ENCODE results near the gene USP38. TPM values are rescaled to one million over a fixed set of nuclear protein-coding genes. Genes with fewer than 3 reads are reported as not detected.
"Not testable (repeated sequence)": the region's sequence is repeated elsewhere in the genome, so short reads cannot be mapped to it uniquely, and the experiment has no call there.

Gene USP38
- total and polyA plus RNA-seq, 2 donors (not counting 3 experiments of a cell fraction or from before 2014, with no cell fraction given), result 7.5 to 17.0 TPM

DNA sequence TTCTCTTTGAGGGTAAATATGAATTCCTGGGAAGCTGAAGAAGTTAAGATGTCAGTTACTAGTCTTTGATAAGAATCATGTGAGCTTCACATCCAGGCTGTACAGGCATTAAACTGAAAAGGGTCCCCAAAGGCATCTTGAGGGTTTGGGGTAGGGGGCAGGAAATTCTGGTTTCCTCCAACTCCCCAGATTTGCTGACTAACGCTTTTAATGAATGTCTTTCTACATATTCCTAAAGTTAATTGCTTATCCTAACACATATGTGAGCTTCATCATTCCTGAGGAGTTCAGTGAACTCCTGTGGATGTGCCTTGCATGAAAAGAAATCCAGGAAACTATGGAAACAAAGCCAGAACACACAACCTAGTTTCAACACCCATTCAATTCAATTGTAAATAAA lies 78.1 kb downstream of the USP38 start:
- no peak overlapping the region for H2AFZ ChIP-seq (ENCODE audit: low read depth, low read length)
- H3K27ac ChIP-seq (ENCODE audit: insufficient read depth, low read depth, low read length), result no peak overlapping the region
- dilution Hi-C loops (cut with MboI; ENCODE audit: extremely low pct_ligation_motif_present, low sequenced_read_pairs) (no loop called here), intact Hi-C loops (cut with micrococcal nuclease) (no loop called here)
- H3K4me2 ChIP-seq (ENCODE audit: insufficient read depth, low read length), result no peak overlapping the region
- no peak for FAIRE-seq
- no peaks in the 10 kb centered on the region for H3K36me3 ChIP-seq (ENCODE audit: control insufficient read depth in 2 of 2, extremely low read depth in 1 of 2, insufficient read depth in 2 of 2, low read length in 2 of 2)
- H4K20me1 ChIP-seq (replicated peaks; ENCODE audit: control insufficient read depth, extremely low read depth, insufficient read depth, low read length), result no peaks in the 10 kb centered on the region
- no peak for TF ChIP-seq EZH2 (IDR thresholded peaks at IDR 0.05; ENCODE audit: borderline replicate concordance, low read depth, low read length, severe bottlenecking)
- TF ChIP-seq, protein P1, sequence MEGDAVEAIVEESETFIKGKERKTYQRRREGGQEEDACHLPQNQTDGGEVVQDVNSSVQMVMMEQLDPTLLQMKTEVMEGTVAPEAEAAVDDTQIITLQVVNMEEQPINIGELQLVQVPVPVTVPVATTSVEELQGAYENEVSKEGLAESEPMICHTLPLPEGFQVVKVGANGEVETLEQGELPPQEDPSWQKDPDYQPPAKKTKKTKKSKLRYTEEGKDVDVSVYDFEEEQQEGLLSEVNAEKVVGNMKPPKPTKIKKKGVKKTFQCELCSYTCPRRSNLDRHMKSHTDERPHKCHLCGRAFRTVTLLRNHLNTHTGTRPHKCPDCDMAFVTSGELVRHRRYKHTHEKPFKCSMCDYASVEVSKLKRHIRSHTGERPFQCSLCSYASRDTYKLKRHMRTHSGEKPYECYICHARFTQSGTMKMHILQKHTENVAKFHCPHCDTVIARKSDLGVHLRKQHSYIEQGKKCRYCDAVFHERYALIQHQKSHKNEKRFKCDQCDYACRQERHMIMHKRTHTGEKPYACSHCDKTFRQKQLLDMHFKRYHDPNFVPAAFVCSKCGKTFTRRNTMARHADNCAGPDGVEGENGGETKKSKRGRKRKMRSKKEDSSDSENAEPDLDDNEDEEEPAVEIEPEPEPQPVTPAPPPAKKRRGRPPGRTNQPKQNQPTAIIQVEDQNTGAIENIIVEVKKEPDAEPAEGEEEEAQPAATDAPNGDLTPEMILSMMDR (IDR thresholded peaks at IDR 0.05; ENCODE audit: extremely low read depth in 1 of 2, insufficient read depth in 1 of 2, low read depth in 1 of 2, low read length in 2 of 2), result no peak
- no peak for TF ChIP-seq FOS (IDR thresholded peaks at IDR 0.05; ENCODE audit: borderline replicate concordance, insufficient read depth, low read length)
- no peaks in the 10 kb centered on the region for H3K9me1 ChIP-seq (replicated peaks; ENCODE audit: control insufficient read depth, extremely low read depth, insufficient read depth, low read length)
- no TSS peak for BruUV-seq (replicated peaks)
- H3K9me3 ChIP-seq (replicated peaks; ENCODE audit: control insufficient read depth, insufficient read depth, low read length), result no peaks in the 10 kb centered on the region
- H3K27me3 ChIP-seq (ENCODE audit: control insufficient read depth in 2 of 2, insufficient read depth in 2 of 2, low read length in 2 of 2), result no peaks in the 10 kb centered on the region
- H3K79me2 ChIP-seq (ENCODE audit: control insufficient read depth, insufficient read depth, low read length), result no peaks in the 10 kb centered on the region
- no peaks in the 10 kb centered on the region for H3K4me1 ChIP-seq (ENCODE audit: control insufficient read depth, extremely low read depth, insufficient read depth, low read length)
- POLR2A ChIA-PET, result no interaction called here
- H3K4me3 ChIP-seq (replicated peaks in 1 of 3; ENCODE audit: insufficient read depth in 1 of 3, low read depth in 1 of 3, low read length in 3 of 3), result no peak overlapping the region
- no peak overlapping the region for H3K9ac ChIP-seq (replicated peaks; ENCODE audit: extremely low read depth, insufficient read depth, low read length)
- CTCF ChIA-PET, result no interaction called here
- DNase-seq (ENCODE audit: low read depth, low spot score), result no peak

GRCh38 chr4:143267690-143268089 lies 83.0 kb downstream of the USP38 start:
- H3K9ac ChIP-seq (replicated peaks; ENCODE audit: extremely low read depth, insufficient read depth, low read length); intact Hi-C loops (cut with micrococcal nuclease); H3K4me2 ChIP-seq (ENCODE audit: insufficient read depth, low read length); H3K4me1 ChIP-seq (ENCODE audit: control insufficient read depth, extremely low read depth, insufficient read depth, low read length); DNase-seq (ENCODE audit: low read depth, low spot score); dilution Hi-C loops (cut with MboI; ENCODE audit: extremely low pct_ligation_motif_present, low sequenced_read_pairs); FAIRE-seq; H3K27ac ChIP-seq (ENCODE audit: insufficient read depth, low read depth, low read length); CTCF ChIA-PET; H2AFZ ChIP-seq (ENCODE audit: low read depth, low read length); BruUV-seq (replicated peaks); H3K9me1 ChIP-seq (replicated peaks; ENCODE audit: control insufficient read depth, extremely low read depth, insufficient read depth, low read length); H4K20me1 ChIP-seq (replicated peaks; ENCODE audit: control insufficient read depth, extremely low read depth, insufficient read depth, low read length); H3K36me3 ChIP-seq (ENCODE audit: control insufficient read depth in 2 of 2, extremely low read depth in 1 of 2, insufficient read depth in 2 of 2, low read length in 2 of 2); H3K4me3 ChIP-seq (replicated peaks in 1 of 3; ENCODE audit: insufficient read depth in 1 of 3, low read depth in 1 of 3, low read length in 3 of 3); H3K27me3 ChIP-seq (ENCODE audit: control insufficient read depth in 2 of 2, insufficient read depth in 2 of 2, low read length in 2 of 2); H3K9me3 ChIP-seq (replicated peaks; ENCODE audit: control insufficient read depth, insufficient read depth, low read length); POLR2A ChIA-PET; H3K79me2 ChIP-seq (ENCODE audit: control insufficient read depth, insufficient read depth, low read length): not testable (repeated sequence)
